Measurements from ENCODE around the gene POLL.

POLL gene

GRCh38 chr10:101550965-101551364, 37.1 kb downstream of the POLL start:
- Histone ChIP-seq H3K27ac (no peak overlapping the region), H3K9ac (ENCODE audit: insufficient read length) (no peak overlapping the region), H3K9me3 (ENCODE audit: low read depth, low read length) (no peaks in the 10 kb centered on the region), H3K36me3 (ENCODE audit: insufficient read depth, low read length) (no peaks in the 10 kb centered on the region), H3K4me3 (no peak overlapping the region)
- no peak for TF ChIP-seq EZH2 (IDR thresholded peaks at IDR 0.05)
- no peak for TF ChIP-seq FOXP2 (optimal IDR thresholded peaks at IDR 0.05; ENCODE audit: control extremely low read depth, extremely low read length, insufficient read depth)
- TF ChIP-seq POLR2AphosphoS5 (IDR thresholded peaks at IDR 0.05; ENCODE audit: borderline replicate concordance, low read depth, low read length), result no peak
- no peak for DNase-seq (ENCODE audit: low read depth, low spot score)

GRCh38 chr10:101545898-101546297, 42.2 kb downstream of the POLL start:
- H3K27ac ChIP-seq, result no peak overlapping the region
- DNase-seq (ENCODE audit: low read depth, low spot score), result no peak
- TF ChIP-seq POLR2AphosphoS5 (IDR thresholded peaks at IDR 0.05; ENCODE audit: borderline replicate concordance, low read depth, low read length) (no peak), EZH2 (IDR thresholded peaks at IDR 0.05) (no peak), FOXP2 (optimal IDR thresholded peaks at IDR 0.05; ENCODE audit: control extremely low read depth, extremely low read length, insufficient read depth) (no peak)

GRCh38 chr10:101538446-101538845, 49.6 kb downstream of the POLL start:
- Histone ChIP-seq H3K9ac (ENCODE audit: insufficient read length) (no peak overlapping the region), H3K27ac (no peak overlapping the region), H3K4me3 (no peak overlapping the region), H3K9me3 (ENCODE audit: low read depth, low read length) (no peaks in the 10 kb centered on the region), H3K36me3 (ENCODE audit: insufficient read depth, low read length) (no peaks in the 10 kb centered on the region)
- DNase-seq (ENCODE audit: low read depth, low spot score), result no peak
- TF ChIP-seq EZH2 (IDR thresholded peaks at IDR 0.05), result no peak
- no peak for TF ChIP-seq POLR2AphosphoS5 (IDR thresholded peaks at IDR 0.05; ENCODE audit: borderline replicate concordance, low read depth, low read length)
- TF ChIP-seq FOXP2 (optimal IDR thresholded peaks at IDR 0.05; ENCODE audit: control extremely low read depth, extremely low read length, insufficient read depth), result no peak

More at GRCh38 chr10:101545898-101546297, 42.2 kb downstream of the POLL start:
- H3K36me3 ChIP-seq (ENCODE audit: insufficient read depth, low read length), result no peaks in the 10 kb centered on the region
- H3K9ac ChIP-seq (ENCODE audit: insufficient read length), result no peak overlapping the region
- H3K4me3 ChIP-seq, result no peak overlapping the region
- H3K9me3 ChIP-seq (ENCODE audit: low read depth, low read length), result no peaks in the 10 kb centered on the region

- DNase-seq (ENCODE audit: low read depth, low spot score), result no peak
These were observed 51.3 kb downstream of the POLL start for GRCh38 chr10:101536800-101537199.

GRCh38 chr10:101535949-101536348, 52.1 kb downstream of the POLL start:
- DNase-seq (ENCODE audit: low read depth, low spot score), result no peak
- Histone ChIP-seq H3K27ac (no peak overlapping the region), H3K36me3 (ENCODE audit: insufficient read depth, low read length) (no peaks in the 10 kb centered on the region), H3K4me3 (no peak overlapping the region), H3K9ac (ENCODE audit: insufficient read length) (no peak overlapping the region), H3K9me3 (ENCODE audit: low read depth, low read length) (no peaks in the 10 kb centered on the region)
- TF ChIP-seq FOXP2 (optimal IDR thresholded peaks at IDR 0.05; ENCODE audit: control extremely low read depth, extremely low read length, insufficient read depth) (no peak), POLR2AphosphoS5 (IDR thresholded peaks at IDR 0.05; ENCODE audit: borderline replicate concordance, low read depth, low read length) (no peak), EZH2 (IDR thresholded peaks at IDR 0.05) (no peak)

More at GRCh38 chr10:101536800-101537199, 51.3 kb downstream of the POLL start:
- no peaks in the 10 kb centered on the region for H3K9me3 ChIP-seq (ENCODE audit: low read depth, low read length)
- no peak for TF ChIP-seq POLR2AphosphoS5 (IDR thresholded peaks at IDR 0.05; ENCODE audit: borderline replicate concordance, low read depth, low read length)
- TF ChIP-seq EZH2 (IDR thresholded peaks at IDR 0.05), result no peak
- no peak for TF ChIP-seq FOXP2 (optimal IDR thresholded peaks at IDR 0.05; ENCODE audit: control extremely low read depth, extremely low read length, insufficient read depth)
- H3K4me3 ChIP-seq, result no peak overlapping the region
- H3K9ac ChIP-seq (ENCODE audit: insufficient read length), result no peak overlapping the region
- no peaks in the 10 kb centered on the region for H3K36me3 ChIP-seq (ENCODE audit: insufficient read depth, low read length)
- no peak overlapping the region for H3K27ac ChIP-seq

GRCh38 chr10:101529725-101530553, 58.1 kb downstream of the POLL start:
- no peak overlapping the region for H3K9ac ChIP-seq (ENCODE audit: insufficient read length)
- no peak overlapping the region for H3K27ac ChIP-seq
- no peak overlapping the region for H3K4me3 ChIP-seq
- no peak for DNase-seq (ENCODE audit: low read depth, low spot score)
- TF ChIP-seq FOXP2 (optimal IDR thresholded peaks at IDR 0.05; ENCODE audit: control extremely low read depth, extremely low read length, insufficient read depth), result no peak
- TF ChIP-seq POLR2AphosphoS5 (IDR thresholded peaks at IDR 0.05; ENCODE audit: borderline replicate concordance, low read depth, low read length), result no peak
- no peak for TF ChIP-seq EZH2 (IDR thresholded peaks at IDR 0.05)
- no peaks in the 10 kb centered on the region for H3K36me3 ChIP-seq (ENCODE audit: insufficient read depth, low read length)
- H3K9me3 ChIP-seq (ENCODE audit: low read depth, low read length), result no peaks in the 10 kb centered on the region

- no peak overlapping the region for H3K9ac ChIP-seq (ENCODE audit: insufficient read length)
- no peaks in the 10 kb centered on the region for H3K9me3 ChIP-seq (ENCODE audit: low read depth, low read length)
- TF ChIP-seq EZH2 (IDR thresholded peaks at IDR 0.05) (no peak), POLR2AphosphoS5 (IDR thresholded peaks at IDR 0.05; ENCODE audit: borderline replicate concordance, low read depth, low read length) (no peak), FOXP2 (optimal IDR thresholded peaks at IDR 0.05; ENCODE audit: control extremely low read depth, extremely low read length, insufficient read depth) (no peak)
- no peak overlapping the region for H3K4me3 ChIP-seq
- no peaks in the 10 kb centered on the region for H3K36me3 ChIP-seq (ENCODE audit: insufficient read depth, low read length)
- no peak overlapping the region for H3K27ac ChIP-seq
- no peak for DNase-seq (ENCODE audit: low read depth, low spot score)
These were observed 58.9 kb downstream of the POLL start for GRCh38 chr10:101529207-101529606.
